ENCODE data around the gene KSR1. TPM values are rescaled to one million over a fixed set of nuclear protein-coding genes. Genes with fewer than 3 reads are reported as not detected.

Gene KSR1
- total and polyA plus RNA-seq, 9 of the 15 experiments (the other 6 are each of a cell fraction or from before 2014, with no cell fraction given) = 1.4 to 51.7 (median 18.4) TPM

- TF ChIP-seq ZBTB8A (IDR thresholded peaks at IDR 0.05; ENCODE audit: partially characterized antibody) = no peak
- no peak for TF ChIP-seq TCF7L2 (IDR thresholded peaks at IDR 0.05; ENCODE audit: low read depth, low read length)
- TF ChIP-seq ZMIZ1 (IDR thresholded peaks at IDR 0.05; ENCODE audit: low read depth in 2 of 2, low read length in 2 of 2) = peak in 1 of 2 experiments; percentile 36; a peak in 1 of 4 replicates
- TF ChIP-seq BHLHE40 (IDR thresholded peaks at IDR 0.05; ENCODE audit: low read length) = peak; percentile 97
- TF ChIP-seq SOX6 (IDR thresholded peaks at IDR 0.05) = peak; percentile 80
- no peak for TF ChIP-seq ZNF696 (CRISPR knock-in tag; conservative IDR thresholded peaks at IDR 0.05)
- TF ChIP-seq ZBED1 (IDR thresholded peaks at IDR 0.05) = no peak; the same call in 1 of the 2 replicates
- 0 out of 2 replicates have a peak, but pooled peaks have one; percentile 27 for TF ChIP-seq THAP12 (CRISPR knock-in tag; IDR thresholded peaks at IDR 0.05)
- peak; percentile 85 for TF ChIP-seq CTBP1 (IDR thresholded peaks at IDR 0.05; ENCODE audit: borderline replicate concordance)
- peak; percentile 83 for TF ChIP-seq TCF3 (CRISPR knock-in tag; IDR thresholded peaks at IDR 0.05)
- peak; percentile 48 to 80; a peak in 2 of 4 replicates for TF ChIP-seq TEAD1 (CRISPR knock-in tag; IDR thresholded peaks at IDR 0.05)
- TF ChIP-seq HMBOX1 (IDR thresholded peaks at IDR 0.05) = peak; percentile 77; the same call in 1 of the 2 replicates
- no peak for TF ChIP-seq FOXJ2 (tag; IDR thresholded peaks at IDR 0.05)
- TF ChIP-seq CXXC5 (CRISPR knock-in tag; IDR thresholded peaks at IDR 0.05) = peak; percentile 88
- peak; percentile 94 for TF ChIP-seq SMAD4 (CRISPR knock-in tag; conservative IDR thresholded peaks at IDR 0.05)
- no peak for TF ChIP-seq TRIM28 (IDR thresholded peaks at IDR 0.05)
- TF ChIP-seq THAP7 (CRISPR knock-in tag; IDR thresholded peaks at IDR 0.05) = 0 out of 2 replicates have a peak, but pooled peaks have one; percentile 39
- TF ChIP-seq HDAC3 (IDR thresholded peaks at IDR 0.05; ENCODE audit: borderline replicate concordance, partially characterized antibody) = peak; percentile 32
- TF ChIP-seq ZNF668 (CRISPR knock-in tag; IDR thresholded peaks at IDR 0.05) = 0 out of 2 replicates have a peak, but pooled peaks have one; percentile 3
- no peak for TF ChIP-seq SIN3A (IDR thresholded peaks at IDR 0.05; ENCODE audit: borderline replicate concordance in 2 of 2, control insufficient read depth in 1 of 2, low read depth in 2 of 2, low read length in 2 of 2)
- peak; percentile 73 for TF ChIP-seq MEIS2 (IDR thresholded peaks at IDR 0.05; ENCODE audit: partially characterized antibody)
- peak; percentile 75; the same call in 1 of the 2 replicates for TF ChIP-seq HDGF (IDR thresholded peaks at IDR 0.05)
Measured at GRCh38 chr17:27569884-27570577, 113.8 kb downstream of the KSR1 start (continued).
